Measurements from ENCODE around the gene HUWE1. TPM values are rescaled to one million over a fixed set of nuclear protein-coding genes. Genes with fewer than 3 reads are reported as not detected.

HUWE1 gene
- total RNA-seq, 1 experiment from 2014 or later, result 222 TPM

- POLR2A ChIA-PET (ENCODE audit: low non-redundant PET), result no interaction called here
- no peaks in the 10 kb centered on the region for H3K9me3 ChIP-seq (ENCODE audit: low read depth, low read length, poor library complexity, severe bottlenecking)
- DNase-seq (ENCODE audit: low spot score), result no peak
Observed at GRCh38 chrX:53561912-53562311, 124.6 kb downstream of the HUWE1 start.

GRCh38 chrX:53558646-53559045, 127.9 kb downstream of the HUWE1 start:
- POLR2A ChIA-PET (ENCODE audit: low non-redundant PET), result no interaction called here
- peaks cover 89% of the 10 kb centered on the region for H3K36me3 ChIP-seq (ENCODE audit: insufficient read depth, low read length, poor library complexity, severe bottlenecking)
- CTCF ChIA-PET, result no interaction called here
- DNase-seq (ENCODE audit: low spot score), result no peak
- peaks cover 4% of the 10 kb centered on the region for H3K27me3 ChIP-seq (replicated peaks; ENCODE audit: insufficient read depth, low read depth, low read length, poor library complexity)
- H3K4me1 ChIP-seq (ENCODE audit: insufficient read depth, low read length, poor library complexity, severe bottlenecking), result no peaks in the 10 kb centered on the region
- H3K9me3 ChIP-seq (ENCODE audit: low read depth, low read length, poor library complexity, severe bottlenecking), result no peaks in the 10 kb centered on the region
- intact Hi-C loops (cut with micrococcal nuclease; ENCODE audit: unreplicated experiment), result no loop called here
- H3K4me3 ChIP-seq (ENCODE audit: low read depth, low read length, poor library complexity, severe bottlenecking), result no peak overlapping the region
- no TSS peak for BruUV-seq (replicated peaks)
- TF ChIP-seq CTCF (conservative IDR thresholded peaks at IDR 0.05; ENCODE audit: low read depth, low read length) (no peak), EZH2 (IDR thresholded peaks at IDR 0.05; ENCODE audit: borderline replicate concordance, low read depth, low read length, poor library complexity, severe bottlenecking) (no peak)
- no peak overlapping the region for H3K27ac ChIP-seq (ENCODE audit: low read depth, low read length, poor library complexity, severe bottlenecking)

More at GRCh38 chrX:53561912-53562311, 124.6 kb downstream of the HUWE1 start:
- H3K27me3 ChIP-seq (replicated peaks; ENCODE audit: insufficient read depth, low read depth, low read length, poor library complexity), result peaks cover 4% of the 10 kb centered on the region
- H3K4me1 ChIP-seq (ENCODE audit: insufficient read depth, low read length, poor library complexity, severe bottlenecking), result no peaks in the 10 kb centered on the region
- no TSS peak for BruUV-seq (replicated peaks)
- CTCF ChIA-PET, result no interaction called here
- no peak overlapping the region for H3K27ac ChIP-seq (ENCODE audit: low read depth, low read length, poor library complexity, severe bottlenecking)
- no peak overlapping the region for H3K4me3 ChIP-seq (ENCODE audit: low read depth, low read length, poor library complexity, severe bottlenecking)
- TF ChIP-seq EZH2 (IDR thresholded peaks at IDR 0.05; ENCODE audit: borderline replicate concordance, low read depth, low read length, poor library complexity, severe bottlenecking) (no peak), CTCF (conservative IDR thresholded peaks at IDR 0.05; ENCODE audit: low read depth, low read length) (no peak)
- intact Hi-C loops (cut with micrococcal nuclease; ENCODE audit: unreplicated experiment), result no loop called here
- H3K36me3 ChIP-seq (ENCODE audit: insufficient read depth, low read length, poor library complexity, severe bottlenecking), result peaks cover 96% of the 10 kb centered on the region

- BruUV-seq (replicated peaks), result no TSS peak
- Histone ChIP-seq H3K9me3 (ENCODE audit: low read depth, low read length, poor library complexity, severe bottlenecking) (no peaks in the 10 kb centered on the region), H3K36me3 (ENCODE audit: insufficient read depth, low read length, poor library complexity, severe bottlenecking) (peaks cover 84% of the 10 kb centered on the region), H3K4me1 (ENCODE audit: insufficient read depth, low read length, poor library complexity, severe bottlenecking) (no peaks in the 10 kb centered on the region), H3K4me3 (ENCODE audit: low read depth, low read length, poor library complexity, severe bottlenecking) (no peak overlapping the region), H3K27me3 (replicated peaks; ENCODE audit: insufficient read depth, low read depth, low read length, poor library complexity) (peaks cover 4% of the 10 kb centered on the region), H3K27ac (ENCODE audit: low read depth, low read length, poor library complexity, severe bottlenecking) (no peak overlapping the region)
- POLR2A ChIA-PET (ENCODE audit: low non-redundant PET), result interaction anchor here (0.6 kb wide), 1 partner anchor 38 kb away, joined by 3 read pairs; no protein-coding TSS in a partner anchor
- intact Hi-C loops (cut with micrococcal nuclease; ENCODE audit: unreplicated experiment), result no loop called here
- DNase-seq (ENCODE audit: low spot score), result no peak
- CTCF ChIA-PET, result no interaction called here
- TF ChIP-seq CTCF (conservative IDR thresholded peaks at IDR 0.05; ENCODE audit: low read depth, low read length), result no peak
- TF ChIP-seq EZH2 (IDR thresholded peaks at IDR 0.05; ENCODE audit: borderline replicate concordance, low read depth, low read length, poor library complexity, severe bottlenecking), result no peak
Observed at GRCh38 chrX:53556868-53557267, 129.7 kb downstream of the HUWE1 start.

All from A673 (cell line).